HFF-Myc (cell line): ENCODE data around the gene FAM3B.

Source experiments
- DNase-seq: peaks from one replicate; pipeline ENCODE4 v3.0.0-alpha.2; 2011; ENCODE audit warnings: low read depth; ENCODE audit errors: extremely low read depth
- H3K4me3 ChIP-seq: replicated peaks from 2 replicates; pipeline ENCODE4 v1.5.1; 2011; ENCODE audit warnings: low read depth, mild to moderate bottlenecking, control low read depth, low read length
- TF ChIP-seq, protein P1 (sequence below): IDR thresholded peaks from 2 replicates; pipeline ENCODE4 v1.5.1; 2012; ENCODE audit warnings: mild to moderate bottlenecking, low read depth, low read length, control low read depth; ENCODE audit errors: missing control alignments

The FAM3B gene

DNA sequence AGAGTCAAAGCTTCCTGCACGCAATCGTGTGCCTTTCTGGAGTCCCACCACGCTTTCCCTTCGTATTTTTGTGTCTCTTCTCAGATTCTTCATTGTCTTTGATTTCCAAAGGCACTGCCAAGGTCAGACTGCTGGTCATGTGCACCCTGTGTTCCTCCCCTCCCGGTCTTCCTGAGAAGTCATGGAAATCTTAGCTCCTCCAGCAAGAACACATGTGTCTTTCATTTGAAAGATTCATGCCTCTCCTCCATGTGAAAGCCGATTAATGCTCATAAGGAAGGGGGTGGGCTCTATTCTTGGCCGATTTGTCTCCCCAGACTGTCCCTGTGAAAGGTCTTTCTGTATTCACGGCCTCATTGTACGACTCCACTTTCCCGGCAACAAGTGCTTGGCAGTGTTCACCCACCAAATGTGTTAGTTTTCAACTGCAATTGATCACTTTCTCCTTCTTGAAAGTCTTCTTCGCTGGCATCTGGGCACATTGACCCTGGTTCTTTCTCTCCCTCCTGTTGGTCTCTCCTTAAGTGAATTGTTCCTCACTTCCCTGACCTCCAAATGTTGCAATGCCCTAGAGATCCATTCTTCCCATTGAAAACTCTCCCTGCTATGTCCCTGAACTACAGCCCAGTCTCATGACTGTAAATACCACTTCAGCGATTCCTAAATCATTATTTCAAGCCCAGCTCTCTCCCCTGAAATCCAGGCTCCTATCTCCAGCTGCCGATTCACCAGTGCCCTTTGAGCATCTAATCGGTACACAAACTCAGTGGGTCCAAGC is 70.6 kb downstream of the FAM3B start:
- no peak for DNase-seq
- H3K4me3 ChIP-seq, result no peak overlapping the region
- TF ChIP-seq, protein P1, sequence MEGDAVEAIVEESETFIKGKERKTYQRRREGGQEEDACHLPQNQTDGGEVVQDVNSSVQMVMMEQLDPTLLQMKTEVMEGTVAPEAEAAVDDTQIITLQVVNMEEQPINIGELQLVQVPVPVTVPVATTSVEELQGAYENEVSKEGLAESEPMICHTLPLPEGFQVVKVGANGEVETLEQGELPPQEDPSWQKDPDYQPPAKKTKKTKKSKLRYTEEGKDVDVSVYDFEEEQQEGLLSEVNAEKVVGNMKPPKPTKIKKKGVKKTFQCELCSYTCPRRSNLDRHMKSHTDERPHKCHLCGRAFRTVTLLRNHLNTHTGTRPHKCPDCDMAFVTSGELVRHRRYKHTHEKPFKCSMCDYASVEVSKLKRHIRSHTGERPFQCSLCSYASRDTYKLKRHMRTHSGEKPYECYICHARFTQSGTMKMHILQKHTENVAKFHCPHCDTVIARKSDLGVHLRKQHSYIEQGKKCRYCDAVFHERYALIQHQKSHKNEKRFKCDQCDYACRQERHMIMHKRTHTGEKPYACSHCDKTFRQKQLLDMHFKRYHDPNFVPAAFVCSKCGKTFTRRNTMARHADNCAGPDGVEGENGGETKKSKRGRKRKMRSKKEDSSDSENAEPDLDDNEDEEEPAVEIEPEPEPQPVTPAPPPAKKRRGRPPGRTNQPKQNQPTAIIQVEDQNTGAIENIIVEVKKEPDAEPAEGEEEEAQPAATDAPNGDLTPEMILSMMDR, result no peak

DNA sequence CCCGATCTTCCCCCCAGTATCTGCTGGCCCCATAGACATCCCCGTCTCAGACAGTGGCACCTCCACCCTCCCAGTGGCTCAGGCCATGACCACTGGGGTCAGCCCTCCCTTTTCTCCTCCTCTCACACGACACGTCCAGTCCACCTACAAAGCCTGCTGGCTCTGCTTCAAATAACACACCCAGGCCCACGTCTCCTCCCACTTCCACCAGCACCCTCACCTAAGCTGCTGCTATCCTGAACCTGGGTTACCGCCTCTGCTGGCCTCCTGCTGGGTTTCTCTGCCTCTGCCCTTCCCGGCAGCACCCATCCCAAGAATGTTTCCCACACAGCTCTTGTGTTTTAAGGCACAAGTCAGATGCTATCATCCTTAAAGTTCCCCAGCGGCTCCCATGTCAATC is 71.2 kb downstream of the FAM3B start:
- no peak for DNase-seq
- TF ChIP-seq, protein P1, result no peak
- H3K4me3 ChIP-seq, result no peak overlapping the region

DNA sequence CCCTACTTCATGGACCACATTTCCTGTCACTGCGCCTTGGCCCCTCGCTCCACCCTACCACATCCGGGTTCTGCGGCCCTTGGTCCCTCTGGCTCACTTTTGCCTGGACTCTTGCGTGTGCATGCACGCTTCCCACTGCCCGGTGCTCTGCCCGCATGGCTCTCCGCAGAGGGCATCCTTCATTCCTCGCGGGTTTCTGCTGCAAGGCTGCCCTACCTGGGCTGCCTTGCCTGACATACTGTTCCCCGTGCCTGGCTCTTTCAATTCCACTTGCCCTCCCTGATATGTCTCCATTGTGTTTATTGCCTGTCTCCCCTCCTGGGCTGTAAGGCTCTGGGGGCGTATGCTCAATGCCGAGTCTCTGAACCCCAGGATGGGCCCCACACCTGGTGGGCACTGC is 71.7 kb downstream of the FAM3B start:
- no peak overlapping the region for H3K4me3 ChIP-seq
- TF ChIP-seq, protein P1, result no peak

DNA sequence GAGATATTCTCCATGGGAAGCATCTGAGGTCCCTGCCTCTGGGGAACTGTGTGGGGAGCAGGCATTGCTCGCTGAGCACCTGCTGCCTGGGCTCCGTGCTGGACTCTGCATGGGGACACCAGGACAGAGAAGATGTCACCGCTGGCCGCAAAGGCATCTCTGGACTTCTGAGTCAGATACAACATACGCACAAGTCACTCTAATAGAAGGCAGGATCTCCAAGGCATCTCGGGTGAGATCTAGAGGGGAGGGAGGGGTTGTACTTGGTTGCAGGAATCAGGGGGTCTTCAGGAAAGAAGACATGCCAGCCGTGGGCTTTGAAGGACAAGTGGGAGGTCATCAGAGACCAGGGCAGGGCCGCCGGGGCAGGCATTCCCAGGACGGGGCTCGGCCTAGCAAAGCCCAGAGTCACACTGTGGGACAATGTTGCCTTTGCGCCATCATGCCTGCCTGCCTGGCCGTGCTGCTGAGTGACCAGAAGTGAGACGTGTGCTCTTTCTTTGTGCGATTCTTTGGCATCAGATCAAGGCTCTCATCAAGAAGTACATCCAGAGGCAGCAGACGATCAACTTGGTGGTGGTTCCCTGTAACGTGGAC is 73.5 kb downstream of the FAM3B start:
- TF ChIP-seq, protein P1, result no peak
- H3K4me3 ChIP-seq, result no peak overlapping the region
- DNase-seq, result no peak

More for the DNA sequence above, 71.7 kb downstream of the FAM3B start:
- DNase-seq, result no peak

DNA sequence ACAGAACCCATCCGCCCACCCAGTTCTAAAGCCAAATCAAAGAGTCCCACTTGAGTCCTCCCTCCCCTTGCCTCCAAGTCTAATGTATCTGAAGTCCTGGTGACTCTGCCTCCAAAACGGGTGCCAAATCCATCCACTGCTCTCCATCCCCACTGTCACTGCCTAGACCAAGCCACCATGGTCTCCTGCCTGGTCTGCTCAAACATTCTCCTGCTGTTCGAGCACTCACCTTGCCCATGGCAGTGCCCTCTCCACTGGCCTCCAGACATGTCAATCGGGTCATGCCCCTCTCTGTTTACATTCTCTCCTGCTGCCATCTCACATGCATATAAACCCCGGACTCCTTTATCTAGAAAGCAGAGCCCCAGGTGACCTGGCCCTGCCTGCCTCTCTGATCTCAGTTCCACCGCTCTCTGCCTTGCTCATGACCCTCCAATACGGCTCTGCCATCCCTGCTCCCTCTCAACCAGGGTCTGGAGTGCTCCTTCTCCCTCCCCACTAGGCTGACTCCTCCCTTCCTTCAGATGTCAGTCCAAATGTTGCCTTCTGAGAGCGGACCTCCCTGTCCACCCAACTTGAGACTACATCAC is 77.4 kb downstream of the FAM3B start:
- DNase-seq, result no peak
- H3K4me3 ChIP-seq, result no peak overlapping the region
- TF ChIP-seq, protein P1, result no peak

DNA sequence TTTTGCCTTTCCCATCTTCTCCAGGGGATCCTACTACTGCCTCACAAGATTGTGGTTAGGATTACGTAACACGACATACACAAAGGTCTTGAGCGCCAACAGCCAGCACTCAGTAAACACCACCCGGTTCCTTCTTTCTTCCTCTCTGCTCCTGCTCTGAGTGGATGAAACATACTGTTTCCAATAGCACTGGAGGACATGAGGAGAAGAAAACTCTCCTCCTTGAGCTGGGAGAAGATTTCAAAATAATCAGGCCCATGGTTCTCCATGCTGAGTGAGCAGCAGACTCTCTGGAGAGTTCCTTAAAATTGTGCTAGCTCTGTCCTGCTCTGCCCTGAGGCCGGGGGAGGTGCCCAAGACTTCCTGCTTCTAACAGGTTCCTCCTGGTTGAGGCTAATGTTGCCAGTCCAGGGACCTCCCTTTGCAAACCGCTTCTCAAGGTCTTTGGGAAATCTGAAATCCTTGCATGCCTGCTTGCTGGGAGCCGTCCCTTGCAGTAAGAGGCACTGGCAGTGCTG is 80.0 kb downstream of the FAM3B start:
- TF ChIP-seq, protein P1, result no peak
- DNase-seq, result no peak
- no peak overlapping the region for H3K4me3 ChIP-seq
